ENCODE results near the gene LATS2.
"Not testable (repeated sequence)": the region's sequence is repeated elsewhere in the genome, so short reads cannot be mapped to it uniquely, and the experiment has no call there.

DNA sequence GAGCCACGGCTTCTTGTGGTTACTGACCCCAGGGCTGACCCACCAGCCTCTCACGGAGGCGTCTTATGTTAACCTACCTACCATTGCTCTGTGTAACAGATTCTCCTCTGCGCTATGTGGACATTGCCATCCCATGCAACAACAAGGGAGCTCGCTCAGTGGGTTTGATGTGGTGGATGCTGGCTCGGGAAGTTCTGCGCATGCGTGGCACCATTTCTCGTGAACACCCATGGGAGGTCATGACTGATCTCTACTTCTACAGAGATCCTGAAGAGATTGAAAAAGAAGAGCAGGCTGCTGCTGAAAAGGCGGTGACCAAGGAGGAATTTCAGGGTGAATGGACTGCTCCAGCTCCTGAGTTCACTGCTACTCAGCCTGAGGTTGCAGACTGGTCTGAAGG, 99.7 kb downstream of the LATS2 start:
- not testable (repeated sequence) for TF ChIP-seq BHLHE40 (IDR thresholded peaks at IDR 0.05; ENCODE audit: borderline replicate concordance); FOXA1 (IDR thresholded peaks at IDR 0.05); SUZ12 (IDR thresholded peaks at IDR 0.05); FOXM1 (IDR thresholded peaks at IDR 0.05; ENCODE audit: borderline replicate concordance); ZNF384 (IDR thresholded peaks at IDR 0.05); ARNT (IDR thresholded peaks at IDR 0.05); ELF4 (IDR thresholded peaks at IDR 0.05); SP1 (IDR thresholded peaks at IDR 0.05); CTBP1 (IDR thresholded peaks at IDR 0.05; ENCODE audit: borderline replicate concordance); NFRKB (IDR thresholded peaks at IDR 0.05); HDGF (IDR thresholded peaks at IDR 0.05; ENCODE audit: borderline replicate concordance); FOXK2 (IDR thresholded peaks at IDR 0.05); LEF1 (IDR thresholded peaks at IDR 0.05; ENCODE audit: borderline replicate concordance)
- TF ChIP-seq, protein P1, sequence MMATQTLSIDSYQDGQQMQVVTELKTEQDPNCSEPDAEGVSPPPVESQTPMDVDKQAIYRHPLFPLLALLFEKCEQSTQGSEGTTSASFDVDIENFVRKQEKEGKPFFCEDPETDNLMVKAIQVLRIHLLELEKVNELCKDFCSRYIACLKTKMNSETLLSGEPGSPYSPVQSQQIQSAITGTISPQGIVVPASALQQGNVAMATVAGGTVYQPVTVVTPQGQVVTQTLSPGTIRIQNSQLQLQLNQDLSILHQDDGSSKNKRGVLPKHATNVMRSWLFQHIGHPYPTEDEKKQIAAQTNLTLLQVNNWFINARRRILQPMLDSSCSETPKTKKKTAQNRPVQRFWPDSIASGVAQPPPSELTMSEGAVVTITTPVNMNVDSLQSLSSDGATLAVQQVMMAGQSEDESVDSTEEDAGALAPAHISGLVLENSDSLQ (IDR thresholded peaks at IDR 0.05) = not testable (repeated sequence)
